Hematopoietic multipotent progenitor cell treated with erythropoietin and hydrocortisone succinate and interleukin-3 and kit ligand, for 17 days (in vitro differentiated cells): ENCODE measurements around the gene TSKU.
A peak's percentile ranks its signal among the peaks of the same experiment; 100 is the strongest.
"Not testable (repeated sequence)": the region's sequence is repeated elsewhere in the genome, so short reads cannot be mapped to it uniquely, and the experiment has no call there.

Experiments
- DNase-seq: peaks from one replicate; pipeline ENCODE4 v3.0.0-alpha.2; 2015; ENCODE audit warnings: low spot score

Gene TSKU

DNA sequence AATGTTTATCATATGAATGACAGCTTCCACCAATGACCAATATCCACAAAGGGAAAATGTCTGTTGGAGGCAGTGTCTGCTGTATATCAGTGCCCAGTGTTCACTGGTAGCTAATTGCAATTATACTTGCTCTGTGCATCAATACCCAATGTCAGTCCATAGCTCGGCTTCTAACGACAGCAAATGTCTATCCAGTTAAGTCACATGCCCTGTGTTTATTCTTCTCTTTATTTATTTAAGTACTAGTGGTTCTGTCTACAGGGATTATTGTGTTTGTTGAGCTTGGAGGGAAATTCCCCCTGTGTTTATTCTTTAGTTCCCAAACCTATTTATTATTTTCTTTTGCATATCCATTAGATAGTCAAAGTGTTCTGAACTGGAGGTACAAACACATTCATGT lies 18.6 kb downstream of the TSKU start:
- no peak for DNase-seq

DNA sequence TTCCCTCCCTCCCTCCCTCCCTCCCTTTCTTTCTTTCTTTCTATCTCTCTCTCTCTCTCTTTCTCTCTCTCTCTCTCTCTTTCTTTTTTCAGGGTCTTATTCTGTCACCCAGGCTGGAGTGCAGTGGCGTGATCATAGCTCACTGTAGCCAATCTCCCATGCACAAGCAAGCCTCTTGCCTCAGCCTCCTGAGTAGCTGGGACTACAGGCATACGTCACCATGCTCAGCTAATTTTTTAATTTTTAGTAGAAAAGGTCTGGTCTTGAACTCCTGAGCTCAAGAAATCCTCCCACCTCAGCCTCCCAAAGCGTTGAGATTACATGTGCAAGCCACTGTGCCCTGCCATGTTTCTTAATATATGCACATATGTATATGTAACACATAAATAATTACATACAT lies 19.0 kb downstream of the TSKU start:
- DNase-seq = no peak

DNA sequence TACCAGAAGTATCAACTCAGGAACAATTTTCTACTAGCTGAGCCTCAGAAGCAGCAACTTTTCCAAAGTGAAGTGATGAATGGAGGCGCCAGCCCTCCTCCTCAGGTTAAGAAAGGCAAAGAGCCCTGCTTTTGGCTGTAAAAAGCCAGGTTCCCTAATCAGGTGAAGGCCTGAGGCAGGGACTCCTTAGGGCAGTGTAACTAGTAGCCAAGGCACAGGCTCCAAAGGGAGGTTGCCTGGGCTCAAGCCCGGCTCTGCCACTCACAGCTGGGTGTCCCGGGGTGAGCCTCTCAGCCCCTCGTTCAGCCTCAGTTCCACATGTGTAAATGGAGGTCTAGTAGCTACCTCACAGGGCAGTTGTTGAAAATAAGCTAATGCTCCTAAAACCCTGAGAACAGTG lies 19.5 kb downstream of the TSKU start:
- DNase-seq = no peak

DNA sequence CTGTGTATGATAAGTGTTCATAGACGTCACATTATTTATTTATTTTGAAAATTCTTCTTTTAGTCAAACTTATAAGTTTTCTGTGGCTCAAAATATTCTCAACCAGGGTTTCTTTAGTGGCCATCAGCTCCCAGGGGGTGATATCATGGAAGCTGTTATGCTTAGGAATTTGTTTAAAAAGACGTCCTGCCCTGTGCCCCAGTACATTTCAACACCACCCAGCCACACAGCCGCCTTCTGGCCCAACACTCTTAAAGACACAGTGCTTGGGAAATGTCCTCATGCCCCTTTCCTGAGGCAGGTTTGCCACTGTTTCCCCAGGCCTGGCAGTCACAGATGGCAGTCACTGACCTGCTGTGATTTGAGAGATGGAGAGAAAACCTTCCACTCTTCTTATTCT lies 19.9 kb downstream of the TSKU start:
- DNase-seq = no peak

DNA sequence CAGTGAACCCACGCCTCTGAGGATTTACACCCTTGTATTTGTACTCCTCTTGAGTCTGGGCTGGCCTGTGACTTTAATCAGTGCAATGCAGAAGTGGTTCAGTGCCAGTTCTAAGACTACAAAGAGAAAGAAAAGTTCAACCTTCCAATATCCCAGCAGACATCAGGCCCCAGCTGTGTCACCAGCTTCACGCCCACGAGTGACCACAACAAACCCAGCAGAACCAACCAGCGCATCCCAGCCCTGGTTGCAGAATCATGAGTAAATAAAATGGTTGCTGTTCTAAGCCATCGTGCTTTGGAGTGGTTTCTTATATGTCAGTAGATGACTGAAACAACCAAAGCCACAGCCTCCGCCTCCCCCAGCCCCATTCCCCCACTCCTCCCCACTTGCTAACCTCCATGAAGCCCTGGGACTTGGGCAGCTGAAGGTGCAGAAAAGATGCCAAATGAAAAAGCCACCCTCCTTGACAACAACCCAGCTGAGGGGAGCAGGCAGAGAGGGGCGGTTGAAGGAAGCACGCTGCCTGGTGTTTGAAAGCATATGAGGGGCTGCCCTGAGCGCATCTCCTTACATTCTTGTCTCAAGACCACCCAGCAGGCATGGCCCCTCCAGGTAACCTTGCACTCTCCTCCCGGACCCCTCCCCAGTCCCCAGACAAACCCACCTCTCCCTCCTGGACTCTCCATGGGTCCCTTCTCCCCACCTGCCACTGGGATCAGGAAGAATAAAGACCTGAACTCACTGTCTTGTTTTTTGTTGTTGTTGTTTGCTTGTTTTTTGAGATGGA lies 20.9 kb downstream of the TSKU start:
- DNase-seq = no peak

DNA sequence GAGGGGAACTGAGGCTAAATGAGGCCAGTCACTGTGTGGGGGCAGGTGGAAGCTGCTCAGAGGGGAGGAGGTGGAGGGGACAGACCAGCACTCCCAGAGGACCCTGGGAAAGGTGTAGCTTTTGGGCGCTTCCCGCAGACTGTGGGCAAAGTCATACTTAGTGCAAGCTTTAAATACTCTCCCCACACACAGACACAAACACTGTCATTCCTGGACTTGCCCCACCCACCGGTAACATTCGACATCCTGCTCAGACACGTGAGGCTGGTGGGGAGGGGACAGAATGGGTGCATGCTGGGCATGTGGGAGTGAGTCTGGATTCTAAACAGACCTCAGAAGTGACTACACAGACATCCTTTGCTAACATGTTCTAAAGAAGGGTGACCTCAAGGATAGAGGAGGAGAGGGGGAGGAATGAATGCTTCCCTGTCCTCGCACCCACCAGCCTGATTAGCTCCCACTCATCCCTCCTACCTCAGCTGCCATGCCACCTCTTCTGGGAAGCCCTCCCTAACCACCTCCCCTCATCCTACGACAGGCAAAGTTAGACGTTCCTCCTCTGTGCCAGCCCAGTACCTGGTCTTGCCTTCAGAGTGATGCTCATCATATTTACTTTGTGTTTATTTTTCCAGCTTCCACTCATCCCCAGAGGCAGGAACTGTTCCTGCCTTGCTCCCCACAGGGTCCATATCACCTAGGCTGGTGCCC lies 22.2 kb downstream of the TSKU start:
- no peak for DNase-seq

DNA sequence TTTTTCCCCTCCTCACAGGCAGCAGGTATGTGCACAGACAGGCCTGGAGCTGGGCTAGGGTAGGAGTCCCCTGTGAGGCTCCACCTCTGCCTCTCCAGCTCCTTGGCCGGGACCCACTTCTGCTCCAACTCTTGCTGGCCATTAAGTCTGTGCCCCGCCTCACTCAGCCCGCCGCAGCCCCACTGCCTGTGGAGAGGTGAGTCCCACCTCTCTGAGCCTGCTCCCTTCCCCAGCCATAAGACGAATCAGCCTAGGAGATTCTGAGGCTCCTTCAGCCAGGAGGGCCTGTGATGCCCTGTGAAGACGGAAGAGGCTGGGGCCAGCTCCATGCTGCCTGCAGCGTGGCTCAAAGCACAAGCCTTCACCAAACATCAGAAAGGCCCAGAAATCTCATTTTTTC lies 23.0 kb downstream of the TSKU start:
- no peak for DNase-seq

DNA sequence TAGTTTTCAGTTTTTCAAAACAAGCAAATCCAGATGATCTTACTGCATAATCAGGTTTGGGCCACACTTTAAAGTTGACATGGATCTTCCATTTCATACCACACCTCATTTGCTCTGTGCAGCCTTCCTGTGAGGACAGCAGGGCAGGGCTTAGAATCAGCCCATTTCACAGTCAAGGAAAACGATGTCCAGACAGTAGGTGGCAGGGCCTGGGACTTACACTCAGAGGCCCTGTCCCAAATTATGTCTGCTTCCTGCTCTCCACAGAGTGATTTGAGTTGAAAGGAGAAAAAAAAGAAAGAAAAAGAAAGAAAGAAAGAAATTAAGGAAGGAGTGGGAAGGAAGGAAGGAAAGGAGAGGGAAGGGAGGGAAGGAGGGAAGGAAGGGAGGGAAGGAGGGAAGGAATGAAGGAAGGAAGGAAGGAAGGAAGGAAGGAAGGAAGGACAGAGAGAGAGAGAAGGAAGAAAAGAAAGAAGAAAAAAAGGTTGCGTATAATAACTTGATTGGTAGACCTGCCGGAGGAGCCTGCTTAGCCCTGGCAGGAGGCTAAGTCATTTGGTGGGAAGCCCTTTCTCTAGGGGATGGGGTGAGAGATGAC lies 23.6 kb downstream of the TSKU start:
- no peak for DNase-seq

DNA sequence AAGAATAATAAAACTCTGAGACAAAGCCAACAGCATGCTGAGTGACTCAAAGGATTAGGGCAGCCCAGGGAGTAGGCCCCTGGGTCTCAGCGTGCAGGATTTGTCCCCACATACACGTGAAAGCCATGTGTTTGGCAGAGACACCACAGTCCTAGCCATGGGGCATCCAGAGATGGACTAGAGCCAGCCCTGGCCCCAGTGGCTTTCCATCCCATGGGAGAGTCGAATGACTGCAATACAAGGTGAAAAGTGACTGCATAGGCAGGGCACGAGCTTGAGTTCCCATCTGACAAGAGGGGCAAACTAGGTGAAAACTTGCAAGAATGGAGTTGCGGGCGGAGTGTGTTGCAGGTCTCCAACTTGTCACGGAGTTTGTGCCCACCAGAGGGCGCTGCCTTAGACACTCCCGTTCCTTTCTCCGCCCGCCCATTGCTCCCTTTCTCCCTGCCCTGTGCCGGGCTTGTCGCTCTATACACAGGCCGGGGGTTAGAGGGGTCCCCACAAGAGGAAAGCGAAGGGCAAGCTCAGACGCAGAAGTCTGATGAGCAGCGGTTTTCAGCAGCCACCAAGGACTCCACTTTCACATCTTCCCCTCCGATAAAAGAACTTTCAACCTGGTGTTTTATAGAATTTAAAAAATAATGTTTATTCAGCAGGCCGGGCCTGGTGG lies 24.2 kb downstream of the TSKU start:
- DNase-seq = peak; percentile 78

DNA sequence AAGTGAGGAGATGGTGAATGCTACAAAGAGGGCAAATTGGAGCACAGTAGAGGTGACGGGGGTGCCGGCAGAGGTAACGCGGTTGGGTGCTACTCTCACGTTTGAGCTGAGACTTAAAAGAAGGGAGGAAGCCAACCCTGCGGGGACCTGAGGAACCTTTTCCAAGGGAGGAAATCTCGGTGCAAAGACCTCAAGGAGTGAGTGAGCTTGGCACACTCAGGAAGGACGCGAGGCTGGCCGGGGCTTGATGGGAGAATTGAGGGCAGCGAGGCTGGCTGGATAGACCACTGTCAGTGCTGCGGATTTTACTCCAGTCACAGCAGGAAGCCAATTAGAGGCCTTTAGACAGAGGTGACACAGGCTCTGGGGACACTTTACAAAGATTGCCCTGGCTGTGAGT lies 25.0 kb downstream of the TSKU start:
- no peak for DNase-seq

DNA sequence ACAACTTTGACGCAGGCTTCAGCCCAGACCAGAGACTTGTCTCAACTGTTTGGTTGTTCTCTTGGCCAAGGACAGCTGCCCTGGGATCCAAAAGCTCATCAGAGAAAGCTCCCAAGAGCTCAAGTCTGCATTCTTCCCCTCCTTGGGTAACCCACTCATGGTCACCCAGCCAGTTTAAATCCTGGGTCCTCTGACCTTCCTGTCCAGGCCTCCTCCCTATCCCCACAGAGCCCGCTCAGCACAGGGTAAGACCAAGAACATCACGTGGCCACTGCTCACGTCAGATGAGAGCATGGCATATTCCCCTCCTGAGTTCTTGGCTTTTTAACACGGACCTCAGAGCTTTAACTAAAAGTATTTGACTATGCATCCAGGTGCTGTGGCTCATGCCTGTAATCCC lies 25.8 kb downstream of the TSKU start:
- no peak for DNase-seq

DNA sequence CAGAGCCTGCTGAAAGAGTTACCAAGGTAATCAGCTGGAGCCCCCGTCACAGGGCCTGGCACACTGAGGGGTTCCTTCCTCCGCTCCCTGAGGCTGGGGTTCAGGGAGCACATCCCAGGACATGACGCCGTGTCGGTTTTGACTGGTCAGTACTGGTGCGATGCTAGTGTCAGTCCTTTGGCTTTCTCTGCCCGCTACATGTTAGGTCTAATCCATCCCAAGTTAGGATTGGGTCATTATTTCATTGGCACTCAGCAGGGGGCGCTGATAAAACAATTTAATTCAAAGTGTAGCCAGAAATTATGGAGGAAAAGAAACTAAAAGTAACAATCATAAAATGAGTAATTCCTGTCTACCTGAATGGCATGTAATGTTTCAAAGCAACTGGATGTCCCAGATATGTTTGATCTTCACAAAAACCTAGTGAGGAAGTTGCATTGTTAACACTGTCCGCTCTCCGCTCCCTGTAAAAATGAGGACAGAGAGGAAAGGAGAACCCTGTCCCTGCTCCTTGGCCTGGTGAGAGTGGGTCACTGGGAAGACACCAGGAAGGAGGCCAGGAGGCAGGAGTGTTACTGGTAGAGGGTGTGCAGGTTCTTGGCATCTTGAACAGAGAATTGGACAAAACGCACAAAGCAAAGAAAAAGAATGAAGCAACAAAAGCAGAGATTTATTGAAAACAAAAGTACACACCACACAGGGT lies 27.1 kb downstream of the TSKU start:
- DNase-seq = peak; percentile 20

DNA sequence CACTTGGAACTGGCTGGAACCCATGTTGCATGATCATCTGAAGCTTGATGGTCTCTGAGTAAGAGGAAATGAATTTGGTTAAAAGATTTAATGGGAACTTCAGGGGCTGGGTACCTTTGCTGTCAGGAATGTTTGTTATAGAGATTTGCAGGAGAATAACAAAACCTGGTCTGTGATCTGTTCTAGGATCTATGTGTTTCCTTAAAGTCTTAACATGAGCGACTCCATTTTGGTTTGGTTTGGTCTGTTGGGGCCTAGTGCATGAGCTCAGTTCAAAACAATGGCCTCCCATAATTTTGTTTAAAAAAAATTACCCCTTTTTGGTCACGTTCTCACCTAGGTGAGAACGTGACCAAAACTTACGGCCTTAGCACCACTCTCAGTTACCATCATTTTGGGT lies 28.1 kb downstream of the TSKU start:
- no peak for DNase-seq

DNA sequence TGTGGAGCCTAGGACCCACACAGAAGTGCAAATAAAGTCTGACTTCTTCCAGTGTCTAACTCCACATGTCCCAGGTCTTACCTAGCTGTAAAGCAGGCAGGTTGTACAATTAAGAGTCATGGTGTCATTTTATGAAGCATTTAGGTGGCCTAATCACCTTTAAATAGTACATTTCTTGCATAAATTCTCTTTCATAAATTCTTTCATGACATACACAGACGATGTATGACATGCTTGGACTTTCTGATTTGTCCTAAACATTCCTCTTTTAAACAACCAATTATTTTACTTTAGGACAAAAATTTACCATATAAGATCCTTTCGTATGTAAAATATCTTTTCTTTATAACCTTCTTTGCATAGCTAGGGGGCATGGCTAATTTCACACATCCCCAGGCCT lies 31.3 kb downstream of the TSKU start:
- DNase-seq = no peak

DNA sequence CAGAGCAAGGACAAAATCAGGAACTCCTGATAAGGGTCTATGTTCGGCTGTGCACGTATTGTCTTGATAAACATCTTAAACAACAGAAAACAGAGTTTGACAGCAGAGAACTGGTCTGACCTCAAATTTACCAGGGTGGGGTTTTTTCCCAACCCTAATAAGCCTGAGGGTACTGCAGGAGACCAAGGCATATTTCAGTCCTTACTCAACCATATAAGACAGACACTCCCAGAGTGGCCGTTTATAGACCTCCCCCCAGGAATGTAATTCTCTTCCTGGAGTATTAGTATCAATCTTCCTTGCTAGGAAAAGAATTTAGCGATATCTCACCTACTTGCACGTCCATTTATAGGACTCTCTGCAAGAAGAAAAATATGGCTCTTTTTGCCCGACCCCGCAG lies 32.5 kb downstream of the TSKU start:
- not testable (repeated sequence) for DNase-seq

DNA sequence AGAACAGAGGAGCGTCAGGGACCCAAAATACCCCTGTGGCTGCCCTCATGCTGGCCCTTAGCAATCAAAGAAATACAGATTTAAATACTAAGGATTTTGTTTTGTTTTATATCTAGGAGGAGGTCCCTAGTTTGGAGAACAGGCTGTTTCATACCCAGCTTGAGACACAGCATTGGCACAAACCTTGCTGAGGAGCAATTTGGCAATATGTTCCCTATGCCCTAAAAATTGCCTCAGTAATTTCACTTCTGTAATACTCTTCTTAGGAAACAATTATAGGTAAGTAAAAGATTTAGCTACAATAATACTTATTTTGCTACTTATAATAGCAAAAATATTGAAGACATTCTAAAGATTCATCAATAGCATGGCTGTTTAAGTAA lies 37.0 kb downstream of the TSKU start:
- DNase-seq = no peak

DNA sequence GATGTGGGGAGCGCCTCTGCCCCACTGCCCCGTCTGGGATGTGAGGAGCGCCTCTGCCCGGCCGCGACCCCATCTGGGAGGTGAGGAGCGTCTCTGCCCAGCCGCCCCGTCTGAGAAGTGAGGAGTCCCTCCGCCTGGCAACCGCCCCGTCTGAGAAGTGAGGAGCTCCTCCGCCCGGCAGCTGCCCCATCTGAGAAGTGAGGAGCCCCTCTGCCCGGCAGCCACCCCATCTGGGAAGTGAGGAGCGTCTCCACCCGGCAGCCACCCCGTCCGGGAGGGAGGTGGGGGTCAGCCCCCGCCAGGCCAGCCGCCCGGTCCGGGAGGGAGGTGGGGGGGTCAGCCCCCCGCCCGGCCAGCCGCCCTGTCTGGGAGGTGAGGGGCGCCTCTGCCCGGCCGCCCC lies 38.2 kb downstream of the TSKU start:
- not testable (repeated sequence) for DNase-seq

DNA sequence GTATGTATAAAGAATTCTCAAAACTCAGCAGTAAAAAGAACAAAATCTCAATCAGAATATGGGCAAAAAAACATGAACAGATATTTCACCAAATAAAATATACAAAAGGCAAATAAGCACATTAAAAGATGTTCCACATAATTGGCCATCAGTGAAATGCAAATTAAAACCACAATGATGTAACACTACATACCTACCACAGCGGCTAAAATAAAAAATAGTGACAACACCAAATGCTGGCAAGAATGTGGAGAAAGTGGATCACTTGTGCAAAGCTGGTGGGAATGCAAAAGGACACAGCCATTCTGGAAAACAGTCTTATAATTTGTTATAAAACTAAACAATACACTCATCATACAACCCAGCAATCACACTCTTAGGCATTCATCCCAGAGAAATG lies 39.2 kb downstream of the TSKU start:
- no peak for DNase-seq

DNA sequence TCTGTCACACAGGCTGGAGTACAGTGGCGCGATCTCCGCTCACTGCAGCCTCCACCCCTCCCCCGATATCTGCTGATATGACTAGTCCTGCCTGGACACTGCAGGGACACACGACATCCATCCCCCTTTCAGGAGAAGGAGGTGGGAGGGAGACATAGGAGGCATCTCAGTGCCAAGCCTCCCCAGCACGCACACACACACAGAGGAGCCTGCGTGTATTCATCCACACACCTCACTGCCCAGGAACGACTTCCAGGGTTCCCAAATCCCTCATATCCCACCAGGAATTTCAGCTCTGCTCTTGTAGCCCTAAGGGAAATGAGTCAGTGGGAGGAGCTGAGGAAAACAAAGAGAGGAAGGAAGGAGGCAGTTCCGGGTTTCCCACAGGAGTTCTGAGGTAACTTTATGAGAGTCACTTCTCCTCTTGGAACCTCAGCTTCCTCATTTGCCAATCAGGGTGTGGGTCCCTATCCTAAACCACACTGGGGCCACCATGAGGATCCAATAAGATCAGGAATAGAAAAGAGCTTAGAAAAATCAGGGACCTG lies 40.4 kb downstream of the TSKU start:
- DNase-seq = no peak

DNA sequence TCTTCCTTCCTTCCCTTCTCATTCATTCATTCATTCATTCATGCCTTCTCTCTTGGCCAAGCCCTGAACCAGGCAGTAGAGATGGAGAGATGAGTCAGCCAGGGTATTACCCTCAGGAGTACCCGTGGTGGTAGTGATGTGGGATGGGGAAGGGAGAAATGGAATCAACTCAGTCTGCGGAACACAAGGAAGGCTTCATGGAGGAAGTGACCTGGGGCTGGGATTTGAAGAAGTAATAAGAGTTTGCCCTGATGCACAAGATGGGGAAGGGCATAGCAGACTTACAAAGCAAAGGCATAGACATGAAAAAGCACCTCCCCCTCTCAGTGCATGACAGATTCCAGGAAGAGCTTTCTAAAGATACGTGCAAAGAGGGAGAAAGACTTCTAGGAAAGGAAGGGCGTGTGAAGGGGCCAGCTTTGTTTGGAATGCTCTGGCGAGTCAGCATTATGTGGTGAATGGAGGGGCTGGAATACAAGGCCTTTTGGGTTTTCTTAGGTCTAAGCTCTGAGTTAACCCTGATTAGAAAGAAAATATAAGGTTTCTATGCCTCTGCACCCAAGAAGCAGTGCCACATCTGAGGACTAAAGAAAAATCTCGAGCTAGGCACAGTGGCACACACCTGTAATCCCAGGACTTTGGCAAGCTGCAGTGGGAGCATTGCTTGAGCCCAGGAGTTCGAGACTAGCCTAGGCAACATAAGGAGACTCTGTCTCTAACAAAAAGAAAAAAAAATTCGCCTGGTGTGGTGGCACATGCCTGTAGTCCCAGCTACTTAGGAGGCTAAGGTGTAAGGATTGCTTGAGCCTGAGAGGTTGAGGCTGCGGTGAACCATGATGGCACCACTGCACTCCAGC lies 41.2 kb downstream of the TSKU start:
- no peak for DNase-seq
